Mesenchymal stem cell (in vitro differentiated cells and primary cell): ENCODE data around the gene CAMK2D.

Source experiments
- DNase-seq: peaks from one replicate; pipeline ENCODE4 v3.0.0-alpha.2; 2013
- H2AFZ ChIP-seq: one replicate; pipeline ENCODE4 v1.6.1; 2013; ENCODE audit warnings: low read depth, mild to moderate bottlenecking, control low read depth, inconsistent platforms, low read length, moderate library complexity
- H2AK5ac ChIP-seq: 2 replicates; pipeline ENCODE4 v1.6.1; 2013; ENCODE audit warnings: low read length, moderate library complexity, mild to moderate bottlenecking, inconsistent platforms; ENCODE audit not compliant: severe bottlenecking
- H2BK120ac ChIP-seq: one replicate; pipeline ENCODE4 v1.6.1; 2013; ENCODE audit warnings: low read depth, mild to moderate bottlenecking, inconsistent platforms, low read length, moderate library complexity
- H2BK12ac ChIP-seq, 2 experiments: one replicate each; pipeline ENCODE4 v1.6.1; 2013; ENCODE audit warnings: inconsistent platforms in 2 of 2, low read length in 2 of 2, mild to moderate bottlenecking in 2 of 2, moderate library complexity in 2 of 2, control low read depth in 1 of 2
- H2BK15ac ChIP-seq: one replicate; pipeline ENCODE4 v1.6.1; 2013; ENCODE audit warnings: mild to moderate bottlenecking, low read depth, inconsistent platforms; ENCODE audit not compliant: poor library complexity, severe bottlenecking
- H2BK5ac ChIP-seq: 2 replicates; pipeline ENCODE4 v1.6.1; 2013; ENCODE audit warnings: low read depth, mild to moderate bottlenecking, low read length, control low read depth, inconsistent platforms; ENCODE audit not compliant: poor library complexity, severe bottlenecking
- H3K14ac ChIP-seq, 2 experiments: one replicate each; pipeline ENCODE4 v1.6.1; 2013; ENCODE audit warnings: inconsistent platforms in 2 of 2, low read length in 2 of 2, control low read depth in 1 of 2, mild to moderate bottlenecking in 1 of 2, moderate library complexity in 1 of 2
- H3K18ac ChIP-seq, 2 experiments: one replicate each; pipeline ENCODE4 v1.6.1; 2013; ENCODE audit warnings: inconsistent platforms in 2 of 2, low read length in 2 of 2, control low read depth in 1 of 2, low read depth in 1 of 2, mild to moderate bottlenecking in 1 of 2
- H3K23ac ChIP-seq, 2 experiments: one replicate each; pipeline ENCODE4 v1.6.1; 2013; ENCODE audit warnings: inconsistent platforms in 2 of 2, low read length in 2 of 2, mild to moderate bottlenecking in 2 of 2, moderate library complexity in 2 of 2, control low read depth in 1 of 2
- H3K27ac ChIP-seq: 2 replicates; pipeline ENCODE4 v1.5.1; 2013; ENCODE audit warnings: mild to moderate bottlenecking, moderate library complexity, low read length, control low read depth, inconsistent platforms; ENCODE audit not compliant: poor library complexity, severe bottlenecking
- H3K27me3 ChIP-seq, 2 experiments: 2 replicates each; pipeline versions ENCODE4 v1.6.1 to v1.7.0; 2013; ENCODE audit warnings: low read length in 2 of 2, mild to moderate bottlenecking in 2 of 2, moderate library complexity in 2 of 2, control low read depth in 1 of 2, inconsistent platforms in 1 of 2; ENCODE audit not compliant: control insufficient read depth in 1 of 2, insufficient read depth in 1 of 2
- H3K36me3 ChIP-seq, 2 experiments: 2 replicates each; pipeline versions ENCODE4 v1.6.1 to v1.7.0; 2013; ENCODE audit warnings: low read length in 2 of 2, control low read depth in 1 of 2, inconsistent platforms in 1 of 2, low read depth in 1 of 2, mild to moderate bottlenecking in 1 of 2; ENCODE audit not compliant: insufficient read depth in 2 of 2, control insufficient read depth in 1 of 2
- H3K4ac ChIP-seq, 2 experiments: one replicate each; pipeline ENCODE4 v1.6.1; 2013; ENCODE audit warnings: inconsistent platforms in 2 of 2, low read length in 2 of 2, mild to moderate bottlenecking in 2 of 2, moderate library complexity in 2 of 2, control low read depth in 1 of 2, low read depth in 1 of 2
- H3K4me1 ChIP-seq: 2 replicates; pipeline ENCODE4 v1.6.1; 2013; ENCODE audit warnings: low read depth, low read length, control low read depth; ENCODE audit not compliant: control insufficient read depth, insufficient read depth
- H3K4me2 ChIP-seq: 2 replicates; pipeline ENCODE4 v1.6.1; 2013; ENCODE audit warnings: low read length, mild to moderate bottlenecking, inconsistent platforms; ENCODE audit not compliant: poor library complexity, severe bottlenecking
- H3K4me3 ChIP-seq, 2 experiments: 2 replicates each; pipeline versions ENCODE4 v1.5.1 to v1.7.0; 2013; ENCODE audit warnings: low read length in 2 of 2, mild to moderate bottlenecking in 2 of 2, control low read depth in 1 of 2, low read depth in 1 of 2; ENCODE audit not compliant: insufficient read depth in 1 of 2
- H3K79me1 ChIP-seq: replicated peaks from 2 replicates; pipeline ENCODE4 v1.6.1; 2013; ENCODE audit warnings: mild to moderate bottlenecking, control low read depth, low read length, inconsistent platforms; ENCODE audit not compliant: poor library complexity, severe bottlenecking
- H3K9ac ChIP-seq: 2 replicates; pipeline ENCODE4 v1.7.0; 2013; ENCODE audit warnings: mild to moderate bottlenecking, low read length, moderate library complexity
- H3K9me3 ChIP-seq: 2 replicates; pipeline ENCODE4 v1.7.0; 2013; ENCODE audit warnings: mild to moderate bottlenecking, low read length; ENCODE audit not compliant: control insufficient read depth
- H4K8ac ChIP-seq: one replicate; pipeline ENCODE4 v1.6.1; 2013; ENCODE audit warnings: inconsistent platforms, mild to moderate bottlenecking, low read length, moderate library complexity
- H4K91ac ChIP-seq: one replicate; pipeline ENCODE4 v1.6.1; 2013; ENCODE audit warnings: mild to moderate bottlenecking, low read length, inconsistent platforms
- WGBS: methylation state at CpG from one replicate; pipeline ENCODE4 v1.1.7; 2013; ENCODE audit warnings: mixed read lengths; 5-methylcytosine and 5-hydroxymethylcytosine counted together

The CAMK2D gene

GRCh38 chr4:113437129-113437528, 324.4 kb downstream of the CAMK2D start:
- H4K91ac ChIP-seq: no peak overlapping the region
- H3K4me3 ChIP-seq: peak overlapping the region in 1 of 2 experiments; percentile 10
- no peaks in the 10 kb centered on the region for H3K36me3 ChIP-seq
- no peak overlapping the region for H2BK12ac ChIP-seq
- H2BK15ac ChIP-seq: no peak overlapping the region
- H3K14ac ChIP-seq: no peak overlapping the region
- no peak overlapping the region for H3K27ac ChIP-seq
- H3K18ac ChIP-seq: no peak overlapping the region
- no peak overlapping the region for H2AK5ac ChIP-seq
- no peak overlapping the region for H2BK120ac ChIP-seq
- no peaks in the 10 kb centered on the region for H3K79me1 ChIP-seq
- H3K4me2 ChIP-seq: no peak overlapping the region
- DNase-seq: peak; percentile 71
- H4K8ac ChIP-seq: no peak overlapping the region
- no peaks in the 10 kb centered on the region for H3K27me3 ChIP-seq
- no peak overlapping the region for H2AFZ ChIP-seq
- H3K9ac ChIP-seq: peak overlapping the region; percentile 82
- H3K9me3 ChIP-seq: peaks cover 1% of the 10 kb centered on the region
- H3K4me1 ChIP-seq: no peaks in the 10 kb centered on the region
- no peak overlapping the region for H3K4ac ChIP-seq
- H3K23ac ChIP-seq: no peak overlapping the region
- H2BK5ac ChIP-seq: no peak overlapping the region
- 12% methylated on average over 3 of the region's 3 CpGs for WGBS

GRCh38 chr4:113436360-113436759, 325.2 kb downstream of the CAMK2D start:
- H2BK120ac ChIP-seq: peak overlapping the region; percentile 52
- peaks cover 5% of the 10 kb centered on the region for H3K9me3 ChIP-seq
- H2AK5ac ChIP-seq: no peak overlapping the region
- H3K18ac ChIP-seq: no peak overlapping the region
- no peaks in the 10 kb centered on the region for H3K27me3 ChIP-seq
- no peaks in the 10 kb centered on the region for H3K4me1 ChIP-seq
- no peak overlapping the region for H2BK15ac ChIP-seq
- peak overlapping the region; percentile 82 for H3K9ac ChIP-seq
- no peak overlapping the region for H4K91ac ChIP-seq
- no peak overlapping the region for H3K14ac ChIP-seq
- no peaks in the 10 kb centered on the region for H3K36me3 ChIP-seq
- no peak overlapping the region for H2AFZ ChIP-seq
- WGBS: 2% methylated on average over 3 of the region's 3 CpGs
- no peak overlapping the region for H4K8ac ChIP-seq
- no peak overlapping the region for H3K23ac ChIP-seq
- H3K27ac ChIP-seq: peak overlapping the region; percentile 83
- peak overlapping the region in 1 of 2 experiments; percentile 43 for H2BK12ac ChIP-seq
- no peaks in the 10 kb centered on the region for H3K79me1 ChIP-seq
- H3K4me3 ChIP-seq: peak overlapping the region in 1 of 2 experiments; percentile 25
- DNase-seq: peak; percentile 79
- no peak overlapping the region for H3K4me2 ChIP-seq
- no peak overlapping the region for H3K4ac ChIP-seq
- H2BK5ac ChIP-seq: no peak overlapping the region

GRCh38 chr4:113435893-113436292, 325.6 kb downstream of the CAMK2D start:
- DNase-seq: peak; percentile 87
- Histone ChIP-seq H2AFZ (no peak overlapping the region), H3K36me3 (no peaks in the 10 kb centered on the region), H3K27ac (peak overlapping the region; percentile 64), H3K9me3 (peaks cover 5% of the 10 kb centered on the region), H2AK5ac (no peak overlapping the region), H3K4me1 (no peaks in the 10 kb centered on the region), H3K4me3 (peak overlapping the region in 1 of 2 experiments; percentile 38), H3K18ac (no peak overlapping the region), H3K79me1 (no peaks in the 10 kb centered on the region), H3K23ac (no peak overlapping the region), H3K4ac (peak overlapping the region in 1 of 2 experiments; percentile 20), H2BK15ac (no peak overlapping the region), H3K4me2 (no peak overlapping the region), H4K91ac (no peak overlapping the region), H3K27me3 (no peaks in the 10 kb centered on the region), H3K9ac (peak overlapping the region; percentile 82), H2BK5ac (no peak overlapping the region), H2BK12ac (no peak overlapping the region), H3K14ac (no peak overlapping the region), H4K8ac (no peak overlapping the region), H2BK120ac (no peak overlapping the region)
- 5% methylated on average over 6 of the region's 7 CpGs for WGBS

- H2BK120ac ChIP-seq: no peak overlapping the region
- no peak overlapping the region for H2BK12ac ChIP-seq
- H2AFZ ChIP-seq: no peak overlapping the region
- no peak overlapping the region for H3K23ac ChIP-seq
- DNase-seq: peak; percentile 41
- H3K4ac ChIP-seq: no peak overlapping the region
- WGBS: 57% methylated on average over 3 of the region's 3 CpGs
- H3K9ac ChIP-seq: peak overlapping the region; percentile 82
- peak overlapping the region; percentile 40 for H3K27ac ChIP-seq
- H3K4me3 ChIP-seq: peak overlapping the region in 1 of 2 experiments; percentile 8
- peaks cover 5% of the 10 kb centered on the region for H3K9me3 ChIP-seq
- no peak overlapping the region for H2BK15ac ChIP-seq
- no peaks in the 10 kb centered on the region for H3K36me3 ChIP-seq
- no peak overlapping the region for H4K8ac ChIP-seq
- no peaks in the 10 kb centered on the region for H3K27me3 ChIP-seq
- no peaks in the 10 kb centered on the region for H3K79me1 ChIP-seq
- H3K4me1 ChIP-seq: no peaks in the 10 kb centered on the region
- no peak overlapping the region for H3K14ac ChIP-seq
- no peak overlapping the region for H3K4me2 ChIP-seq
- H4K91ac ChIP-seq: no peak overlapping the region
- H2BK5ac ChIP-seq: no peak overlapping the region
- H2AK5ac ChIP-seq: no peak overlapping the region
- H3K18ac ChIP-seq: no peak overlapping the region
These were observed 327.3 kb downstream of the CAMK2D start for GRCh38 chr4:113434247-113434587.
